HG03060 (cell line): ENCODE results near the gene PARVB.

Experiments used
- ATAC-seq: cut with Tn5 transposase; IDR thresholded peaks from one replicate; pipeline ENCODE4 v1.9.1; 2021; ENCODE audit warnings: low read depth, moderate number of reproducible peaks; ENCODE audit not compliant: unreplicated experiment

PARVB gene

DNA sequence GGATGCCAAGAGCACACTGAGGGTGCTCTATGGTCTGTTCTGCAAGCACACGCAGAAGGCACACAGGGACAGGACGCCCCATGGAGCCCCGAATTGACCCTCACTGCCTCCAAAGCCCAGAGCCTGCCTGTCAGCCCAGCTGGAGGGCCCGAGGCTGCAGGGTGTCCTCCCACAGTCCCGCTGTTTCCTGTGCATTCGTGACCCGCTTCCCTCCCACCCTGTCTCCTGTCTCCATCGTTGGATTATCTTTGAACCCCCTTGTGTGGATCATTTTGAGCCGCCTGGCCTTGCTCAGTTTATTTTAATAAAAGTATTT is 182.2 kb downstream of the PARVB start:
- no peak for ATAC-seq

GRCh38 chr22:44206696-44207095 is 182.6 kb downstream of the PARVB start:
- ATAC-seq = no peak

GRCh38 chr22:44207173-44207980 is 183.3 kb downstream of the PARVB start:
- ATAC-seq = no peak

DNA sequence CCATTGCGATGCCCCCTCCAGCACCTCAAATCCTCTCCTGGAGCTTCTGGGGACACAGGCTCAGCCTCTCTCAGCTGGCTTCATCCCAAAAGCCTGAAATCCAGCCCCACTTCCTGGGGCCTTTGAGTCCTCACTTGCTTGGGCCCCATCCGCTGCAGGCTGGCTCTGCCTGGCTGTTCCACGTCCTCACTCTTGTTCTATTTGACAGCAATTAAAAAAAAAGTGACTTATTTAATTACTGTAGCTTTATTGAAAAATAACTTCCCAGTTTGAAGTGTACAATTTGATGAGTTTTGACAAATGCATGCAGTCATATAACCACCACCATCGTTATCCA is 183.8 kb downstream of the PARVB start:
- ATAC-seq = no peak

DNA sequence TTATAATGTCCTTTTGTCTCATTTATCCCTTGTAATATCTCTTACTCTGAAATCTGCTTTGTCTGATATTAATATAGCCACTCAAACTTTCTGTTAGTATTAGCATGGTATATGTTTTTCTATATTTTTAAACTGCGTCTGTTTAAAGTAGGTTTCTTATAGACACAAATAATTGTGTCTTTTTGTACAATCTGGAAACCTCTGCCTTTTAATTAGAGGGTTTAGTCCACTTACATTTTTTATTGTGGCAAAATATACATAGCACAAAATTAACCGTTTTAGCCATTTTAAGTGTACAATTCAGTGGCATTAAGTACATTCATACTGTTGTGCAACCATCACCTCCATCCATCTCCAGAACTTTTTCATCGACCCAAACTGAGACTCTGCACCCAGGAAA is 185.2 kb downstream of the PARVB start:
- ATAC-seq = no peak

DNA sequence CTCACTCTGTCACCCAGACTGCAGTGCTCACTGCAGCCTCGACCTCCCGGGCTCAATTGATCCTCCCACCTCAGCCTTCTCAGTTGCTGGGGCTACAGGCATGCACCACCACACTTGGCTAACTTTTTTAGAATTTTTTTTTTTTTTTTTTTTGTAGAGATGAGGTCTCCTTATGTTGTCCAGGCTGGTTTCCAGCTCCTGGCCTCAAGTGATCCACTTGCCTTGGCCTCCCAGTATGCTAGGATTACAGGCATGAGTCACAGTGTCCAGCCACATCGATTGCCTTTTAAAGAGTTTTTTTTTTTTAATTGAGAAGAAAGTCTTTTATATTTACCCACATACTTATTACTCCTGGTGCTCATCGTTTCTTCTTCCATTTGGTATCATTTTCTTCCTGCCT is 186.6 kb downstream of the PARVB start:
- ATAC-seq = no peak

DNA sequence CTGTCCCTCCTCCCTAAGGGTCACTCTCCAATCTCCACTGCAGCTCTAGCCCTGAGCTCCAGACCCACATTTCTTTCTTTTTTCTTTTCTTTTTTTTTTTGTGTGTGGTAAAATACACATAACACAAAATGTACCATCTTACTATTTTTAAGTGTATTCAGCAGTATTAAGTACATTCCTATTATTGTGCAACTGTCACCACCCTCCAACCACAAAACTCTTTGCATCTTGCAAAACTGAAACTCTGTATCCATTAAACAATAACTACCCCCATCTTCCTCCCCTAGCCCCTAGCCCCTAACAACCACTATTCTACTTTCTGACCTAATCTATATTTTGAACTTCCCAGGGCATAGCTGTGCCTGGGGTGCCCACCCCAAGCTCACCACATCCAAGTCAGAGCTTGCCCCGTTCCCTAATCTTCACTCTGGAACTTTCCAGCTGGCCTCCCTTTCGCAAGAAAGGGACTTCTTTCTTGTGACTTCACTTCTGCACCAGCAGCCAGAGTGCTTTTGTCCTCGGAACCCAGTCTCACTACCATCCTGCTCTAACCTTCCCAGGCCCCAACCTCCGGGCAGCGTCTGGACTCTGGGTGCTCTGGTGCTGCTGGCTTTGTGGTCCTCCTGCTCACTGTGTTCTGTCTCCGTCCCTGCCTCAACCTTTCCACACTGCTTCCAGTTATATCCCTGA is 187.3 kb downstream of the PARVB start:
- no peak for ATAC-seq

DNA sequence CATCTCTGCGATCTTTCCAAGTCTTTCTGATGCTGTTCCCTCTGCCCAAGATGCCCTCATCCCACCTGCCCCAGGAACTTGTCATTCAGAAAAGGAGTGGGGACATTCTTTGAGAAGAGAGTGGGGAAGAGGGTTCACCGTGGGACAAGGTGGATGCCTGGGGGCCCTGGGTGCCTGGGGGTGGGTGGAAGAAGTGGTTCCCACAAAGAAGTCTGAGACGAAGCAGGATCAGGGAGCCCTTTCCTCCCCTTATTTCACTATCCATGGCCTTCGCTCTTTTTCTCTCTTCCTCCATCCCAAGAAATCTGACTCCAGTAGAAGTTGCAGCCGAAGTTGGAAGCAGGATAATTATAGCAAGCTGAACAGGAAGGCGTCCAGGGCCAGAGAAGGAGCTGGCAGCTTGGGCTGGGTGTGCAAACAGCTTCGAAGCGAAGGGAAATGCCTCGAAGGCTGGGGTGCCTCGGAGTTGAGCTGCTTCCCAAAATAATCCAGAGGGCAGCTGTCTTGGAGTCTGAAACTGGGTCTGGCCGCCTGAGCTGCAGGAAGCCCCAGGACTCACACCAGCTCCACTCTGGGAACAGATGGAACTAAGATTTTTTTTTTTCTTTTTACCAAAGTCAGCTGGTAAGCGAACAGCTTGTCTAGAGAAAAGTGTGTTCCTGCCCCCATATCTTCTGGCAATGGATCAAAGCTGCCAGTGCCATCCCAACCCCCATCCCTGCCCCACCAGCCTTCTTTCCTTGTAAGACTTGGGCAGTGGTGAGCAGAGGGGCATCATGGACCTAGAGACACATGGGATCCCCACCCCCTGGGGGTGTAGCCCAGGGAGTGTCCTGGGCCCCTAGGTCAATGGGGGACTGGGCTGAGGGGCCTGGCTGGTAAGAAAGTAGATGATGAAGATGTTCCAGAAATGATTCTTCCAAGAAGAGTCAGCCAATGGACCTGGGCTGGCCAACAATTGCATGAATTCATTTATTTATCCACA is 188.1 kb downstream of the PARVB start:
- ATAC-seq = no peak

GRCh38 chr22:44212936-44213335 is 188.8 kb downstream of the PARVB start:
- no peak for ATAC-seq

GRCh38 chr22:44213489-44214043 is 189.5 kb downstream of the PARVB start:
- ATAC-seq = no peak

GRCh38 chr22:44214187-44214586 is 190.1 kb downstream of the PARVB start:
- ATAC-seq = no peak

GRCh38 chr22:44214764-44215163 is 190.7 kb downstream of the PARVB start:
- ATAC-seq = no peak

- no peak for ATAC-seq
These were observed 191.2 kb downstream of the PARVB start for GRCh38 chr22:44215287-44215686.

- ATAC-seq = no peak
These were observed 193.2 kb downstream of the PARVB start for GRCh38 chr22:44217346-44217745.

DNA sequence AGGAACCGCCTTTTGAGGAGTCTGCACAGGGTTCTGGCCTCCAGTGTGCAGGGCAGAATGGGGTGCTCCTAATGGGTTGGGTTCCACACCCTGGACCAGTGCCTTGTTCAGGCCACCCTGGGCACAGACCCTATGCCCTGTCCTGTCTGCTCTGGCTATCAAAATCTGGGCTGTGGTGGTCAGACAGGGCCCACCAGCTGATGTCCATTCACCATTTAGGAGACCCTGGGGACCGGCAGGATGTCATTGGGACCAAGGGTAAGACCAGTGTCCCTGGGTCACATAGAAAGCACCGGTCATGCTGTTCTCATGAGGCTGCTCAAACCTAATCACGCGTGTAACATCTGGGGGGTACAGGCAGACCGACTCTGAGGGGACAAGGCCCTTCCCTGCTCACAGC is 194.0 kb downstream of the PARVB start:
- ATAC-seq = no peak

DNA sequence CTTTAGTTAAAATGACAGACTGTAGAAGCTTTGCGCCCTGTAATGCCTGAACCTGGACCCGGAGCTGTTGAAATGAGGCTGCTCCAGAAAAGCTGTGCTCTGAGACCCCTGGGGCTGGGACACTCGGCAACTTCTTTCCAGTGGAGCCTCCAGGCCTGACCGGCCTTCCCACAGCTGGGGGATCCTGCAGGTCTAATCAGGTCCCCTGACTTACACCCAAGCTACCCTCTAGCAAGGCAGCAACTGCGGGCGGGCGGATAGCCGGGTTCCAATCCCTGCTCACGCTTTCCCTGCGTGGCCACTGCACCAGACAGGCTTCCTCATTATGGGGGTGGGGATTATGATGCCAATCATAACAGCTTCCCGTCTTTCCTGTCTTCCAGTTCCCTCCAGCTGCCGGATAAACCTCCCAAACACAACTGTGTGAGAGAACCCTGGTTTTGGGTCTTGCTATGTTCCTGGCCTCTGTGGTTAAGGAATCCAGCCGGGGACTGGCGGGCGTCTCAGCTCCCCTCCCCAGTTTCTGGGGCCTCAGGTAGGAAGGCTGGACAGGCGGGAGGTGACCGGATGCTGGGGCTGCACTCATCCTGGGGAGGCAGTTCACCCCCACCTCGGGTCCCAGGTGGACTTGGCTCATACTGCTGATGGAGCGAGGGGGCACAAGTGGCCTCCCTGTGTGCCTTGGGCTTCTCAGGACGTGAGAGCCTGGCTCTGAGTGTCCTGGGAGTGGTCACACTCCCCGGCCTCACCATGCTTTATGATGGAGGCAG is 195.2 kb downstream of the PARVB start:
- no peak for ATAC-seq

DNA sequence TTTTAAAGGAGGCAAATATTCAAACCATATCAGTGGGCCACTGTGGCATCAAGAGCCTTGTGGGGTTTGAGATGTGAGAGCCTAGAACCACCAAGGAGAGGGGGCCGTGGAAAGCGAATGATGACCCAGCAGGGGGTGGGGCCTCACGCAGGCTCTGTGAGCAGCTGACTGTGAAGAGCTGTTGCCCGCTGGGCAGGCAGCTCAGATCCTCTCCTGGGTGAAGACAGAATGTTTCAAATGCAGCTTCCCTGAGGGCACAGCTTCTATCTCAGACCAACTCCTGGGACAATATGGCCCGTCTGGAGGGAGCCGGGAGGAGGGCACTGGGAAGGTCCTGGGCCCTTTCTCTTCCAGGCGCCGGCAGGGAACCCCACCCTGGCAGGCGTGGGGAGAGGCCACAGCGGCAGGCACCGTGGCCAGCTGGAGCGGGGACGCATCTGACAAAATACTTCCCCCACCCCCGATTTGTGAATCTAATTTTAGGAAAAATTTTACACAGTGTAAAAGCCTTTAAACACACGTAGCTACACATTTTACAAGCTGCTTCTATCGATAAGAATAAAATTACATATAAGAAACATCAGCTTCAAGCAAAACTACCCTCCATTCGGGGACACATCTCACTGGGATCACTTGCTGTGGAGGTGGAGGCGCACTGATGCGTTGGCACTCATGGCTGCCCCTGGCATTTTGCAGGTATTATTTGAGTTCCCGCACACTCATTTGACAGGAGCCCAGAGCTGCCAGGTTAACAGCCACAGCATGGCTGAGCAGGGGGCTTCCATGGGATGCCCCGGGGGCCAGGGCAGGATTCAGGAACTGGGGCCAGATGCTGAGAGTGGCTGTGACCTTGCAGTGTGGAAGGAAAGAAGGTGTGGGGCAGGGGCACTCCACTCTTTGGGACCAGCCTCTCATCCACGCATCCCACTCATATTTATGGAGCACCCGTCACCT is 196.9 kb downstream of the PARVB start:
- no peak for ATAC-seq

GRCh38 chr22:44221710-44222475 is 197.8 kb downstream of the PARVB start:
- no peak for ATAC-seq
